ENCODE results near the gene QTRT2.

GRCh38 chr3:114103858-114104257 is 47.3 kb downstream of the QTRT2 start:
- TF ChIP-seq ZNF184 (CRISPR knock-in tag; IDR thresholded peaks at IDR 0.05) (no peak), ZNF274 (IDR thresholded peaks at IDR 0.05; ENCODE audit: borderline replicate concordance, low read depth, low read length) (no peak), KDM1A (IDR thresholded peaks at IDR 0.05) (no peak), CBX3 (IDR thresholded peaks at IDR 0.05; ENCODE audit: borderline replicate concordance in 1 of 2, low read length in 2 of 2) (no peak), KLF16 (IDR thresholded peaks at IDR 0.05) (no peak), ZNF518B (CRISPR knock-in tag; IDR thresholded peaks at IDR 0.05) (no peak), GATA2 (CRISPR knock-in tag; IDR thresholded peaks at IDR 0.05) (no peak), ZNF780A (CRISPR knock-in tag; IDR thresholded peaks at IDR 0.05) (no peak), MED1 (CRISPR knock-in tag; IDR thresholded peaks at IDR 0.05; ENCODE audit: borderline replicate concordance) (no peak), HIVEP1 (CRISPR knock-in tag; IDR thresholded peaks at IDR 0.05) (no peak), ZNF3 (CRISPR knock-in tag; IDR thresholded peaks at IDR 0.05) (no peak), E2F5 (CRISPR knock-in tag; IDR thresholded peaks at IDR 0.05) (no peak), PATZ1 (CRISPR knock-in tag; IDR thresholded peaks at IDR 0.05; ENCODE audit: borderline replicate concordance) (no peak), C11orf30 (IDR thresholded peaks at IDR 0.05; ENCODE audit: low read depth) (no peak)

All from K562 (cell line).